Endothelial cell of umbilical vein (primary cell): ENCODE results near the gene DEDD. TPM values are rescaled to one million over a fixed set of nuclear protein-coding genes. Genes with fewer than 3 reads are reported as not detected.

Source experiments
- BruUV-seq: library from RNA; stranded (reverse); fragments of 400-500 nt; replicated peaks from 2 replicates; lab custom pipeline; 2021; lab: Mats Ljungman, UMichigan
- CTCF ChIA-PET: fragments of 300-600, 350-600 bp; sonication (Branson Sonifier 250); formaldehyde crosslinking; loops from one replicate; lab custom pipeline; 2021; ENCODE audit warnings: antibody characterized with exemption, inconsistent platforms; lab: Charles Lee
- POLR2A ChIA-PET: fragments of 300-600, 350-600 bp; sonication (Branson Sonifier 250); formaldehyde crosslinking; loops from one replicate; lab custom pipeline; 2021; ENCODE audit warnings: antibody characterized with exemption, inconsistent platforms; lab: Charles Lee
- DNase-seq: peaks from one replicate; pipeline ENCODE4 v3.0.0-alpha.2; 2011; ENCODE audit warnings: low read depth, low spot score
- FAIRE-seq: peaks from 2 replicates; lab custom pipeline; 2011; peaks lifted over from hg19 to GRCh38; lab: Jason Lieb, UNC
- H2AFZ ChIP-seq: 2 replicates; pipeline ENCODE4 v1.6.0; 2012; ENCODE audit warnings: low read depth, low read length, control low read depth, inconsistent platforms
- H3K27ac ChIP-seq: 2 replicates; pipeline ENCODE4 v1.5.1; 2011; ENCODE audit warnings: low read depth, mild to moderate bottlenecking, control low read depth, low read length, moderate library complexity; ENCODE audit not compliant: insufficient read depth
- H3K27me3 ChIP-seq, 2 experiments: 2 replicates each; pipeline versions ENCODE4 v1.6.0 to v1.6.1; 2011; ENCODE audit warnings: low read length in 2 of 2, mixed read lengths in 1 of 2; ENCODE audit not compliant: control insufficient read depth in 2 of 2, insufficient read depth in 2 of 2
- H3K36me3 ChIP-seq, 2 experiments: 2 replicates in 1 of 2; 3 replicates in 1 of 2; pipeline ENCODE4 v1.5.1; 2011; ENCODE audit warnings: low read length in 2 of 2, mild to moderate bottlenecking in 1 of 2, moderate library complexity in 1 of 2; ENCODE audit not compliant: control insufficient read depth in 2 of 2, insufficient read depth in 2 of 2; ENCODE audit errors: extremely low read depth in 1 of 2
- H3K4me1 ChIP-seq: 3 replicates; pipeline ENCODE4 v1.5.1; 2011; ENCODE audit warnings: mild to moderate bottlenecking, low read length; ENCODE audit not compliant: control insufficient read depth, insufficient read depth; ENCODE audit errors: extremely low read depth
- H3K4me2 ChIP-seq: 2 replicates; pipeline ENCODE4 v1.6.1; 2011; ENCODE audit warnings: low read length, control low read depth, mixed read lengths; ENCODE audit not compliant: insufficient read depth
- H3K4me3 ChIP-seq, 3 experiments: fragments of 200-600 bp in 1 of 3; sonication (generic), shearing (Covaris generic) in 1 of 3; replicated peaks in 1 of 3; 2 replicates each; pipeline ENCODE4 v1.5.1; 2011 to 2016; ENCODE audit warnings: control low read depth in 3 of 3, low read length in 3 of 3, mild to moderate bottlenecking in 2 of 3, inconsistent platforms in 1 of 3, low read depth in 1 of 3, moderate library complexity in 1 of 3; ENCODE audit not compliant: insufficient read depth in 1 of 3
- H3K79me2 ChIP-seq: 2 replicates; pipeline ENCODE4 v1.6.0; 2012; ENCODE audit warnings: low read length, inconsistent platforms; ENCODE audit not compliant: control insufficient read depth, insufficient read depth
- H3K9ac ChIP-seq: replicated peaks from 2 replicates; pipeline ENCODE3; 2011; ENCODE audit warnings: low read length, control low read depth; ENCODE audit not compliant: insufficient read depth; ENCODE audit errors: extremely low read depth
- H3K9me1 ChIP-seq: replicated peaks from 3 replicates; pipeline ENCODE4 v1.6.0; 2011; ENCODE audit warnings: mild to moderate bottlenecking, low read length; ENCODE audit not compliant: control insufficient read depth, insufficient read depth; ENCODE audit errors: extremely low read depth
- H3K9me3 ChIP-seq: replicated peaks from 2 replicates; pipeline ENCODE4 v1.5.1; 2012; ENCODE audit warnings: low read length, inconsistent platforms; ENCODE audit not compliant: control insufficient read depth, insufficient read depth
- H4K20me1 ChIP-seq: replicated peaks from 2 replicates; pipeline ENCODE3; 2011; ENCODE audit warnings: mild to moderate bottlenecking, low read length; ENCODE audit not compliant: control insufficient read depth, insufficient read depth; ENCODE audit errors: extremely low read depth
- EZH2 ChIP-seq: IDR thresholded peaks from 2 replicates; pipeline ENCODE4 v1.6.1; 2012; ENCODE audit warnings: borderline replicate concordance, low read depth, mild to moderate bottlenecking, moderate library complexity, low read length, inconsistent platforms; ENCODE audit not compliant: severe bottlenecking
- FOS ChIP-seq: IDR thresholded peaks from 2 replicates; pipeline ENCODE4 v1.6.1; 2011; ENCODE audit warnings: mild to moderate bottlenecking, low read length, moderate library complexity, borderline replicate concordance; ENCODE audit not compliant: insufficient read depth
- MYC ChIP-seq: IDR thresholded peaks from one replicate; pipeline ENCODE4 v1.6.1; 2011; ENCODE audit warnings: mild to moderate bottlenecking, low read depth, low read length
- POLR2AphosphoS5 ChIP-seq: IDR thresholded peaks from 2 replicates; pipeline ENCODE4 v1.6.1; 2012; ENCODE audit warnings: low read depth, mild to moderate bottlenecking, control low read depth, low read length, moderate library complexity; ENCODE audit not compliant: insufficient read depth
- dilution Hi-C: fragments of 300-500 bp; cut with MboI; formaldehyde crosslinking; loops from one replicate; pipeline ENCODE4 v1.15.0; 2019; ENCODE audit warnings: low sequenced_read_pairs; ENCODE audit not compliant: extremely low pct_ligation_motif_present
- intact Hi-C: fragments of 100-400 bp; cut with micrococcal nuclease; formaldehyde crosslinking; loops from one replicate; pipeline ENCODE4 v1.10.0; 2022
- polyA plus RNA-seq, 4 experiments: library from polyadenylated mRNA; depleted of rRNA in 3 of 4; stranded (reverse) in 3 of 4; unstranded in 1 of 4; fragments of >200 nt; gene quantifications; 2 replicates each; pipeline versions ENCODE4 v1.2.1 to v1.2.3, GENCODE V29; 2011 to 2012; ENCODE audit warnings: missing spikeins in 1 of 4
- total RNA-seq: library from RNA; stranded (reverse); gene quantifications from 2 replicates; pipeline ENCODE4 v1.2.3, GENCODE V29; 2021

Gene DEDD
- total and polyA plus RNA-seq, 2 donors (not counting 3 experiments of a cell fraction or from before 2014, with no cell fraction given), result 50.2 to 78.3 TPM

DNA sequence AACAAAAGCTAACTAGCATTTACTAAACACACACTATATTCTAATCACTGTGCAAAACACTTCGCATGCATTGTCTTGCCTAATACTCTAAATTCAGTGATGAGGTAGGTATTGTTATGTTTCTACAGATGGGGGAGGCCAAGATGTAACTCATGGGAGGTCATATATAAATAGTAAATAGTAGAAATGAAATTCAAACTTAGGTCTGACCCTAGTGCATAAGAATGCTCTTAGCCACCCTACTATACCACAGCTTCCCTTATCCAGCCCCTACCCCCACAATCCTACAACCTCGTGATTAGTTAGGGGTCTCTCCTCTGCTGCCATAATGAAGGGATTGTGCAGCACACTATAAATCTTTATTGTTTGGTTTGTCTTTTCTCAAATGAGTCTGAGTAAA, 17.9 kb downstream of the DEDD start:
- Histone ChIP-seq H3K9ac (no peak overlapping the region), H3K79me2 (peaks cover 85% of the 10 kb centered on the region), H3K36me3 (no peaks in the 10 kb centered on the region), H4K20me1 (no peaks in the 10 kb centered on the region), H3K9me3 (no peaks in the 10 kb centered on the region), H2AFZ (no peak overlapping the region), H3K4me2 (peak overlapping the region; percentile 33), H3K4me3 (no peak overlapping the region), H3K9me1 (no peaks in the 10 kb centered on the region), H3K4me1 (peaks cover 48% of the 10 kb centered on the region), H3K27me3 (no peaks in the 10 kb centered on the region), H3K27ac (peak overlapping the region; percentile 65)
- BruUV-seq, result no TSS peak
- intact Hi-C loops (no loop called here), dilution Hi-C loops (no loop called here)
- ChIA-PET CTCF (interaction anchor here (1.0 to 1.3 kb wide), 2 partner anchors 13 kb away, joined by 3 to 4 read pairs; no protein-coding TSS in a partner anchor), POLR2A (no interaction called here)
- DNase-seq, result no peak
- TF ChIP-seq MYC, result no peak
- no peak for FAIRE-seq

DNA sequence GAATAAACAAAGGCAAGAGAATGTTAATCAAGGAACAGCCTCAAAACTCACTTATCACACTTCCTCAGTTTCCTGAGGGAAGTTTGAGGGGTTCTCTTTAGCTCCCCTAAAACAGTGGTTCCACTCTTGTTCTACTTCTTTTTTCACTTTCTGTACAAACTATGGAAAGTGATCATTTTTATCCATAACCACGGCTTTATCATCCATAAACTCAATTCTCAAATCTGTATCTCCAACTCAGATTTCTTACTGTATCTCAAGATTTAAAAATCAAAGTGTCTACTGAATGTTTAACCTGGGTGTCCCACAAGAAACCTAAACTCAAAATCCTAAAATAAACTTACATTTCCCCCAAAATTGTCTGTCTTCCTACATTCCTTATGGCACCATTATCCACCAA, 18.6 kb downstream of the DEDD start:
- FAIRE-seq, result no peak
- intact Hi-C loops, result no loop called here

More for the DNA sequence above, 18.6 kb downstream of the DEDD start:
- no peaks in the 10 kb centered on the region for H3K9me1 ChIP-seq
- TF ChIP-seq EZH2 (no peak), MYC (no peak), FOS (no peak), POLR2AphosphoS5 (peak; percentile 18)
- H2AFZ ChIP-seq, result no peak overlapping the region
- dilution Hi-C loops, result no loop called here
- H3K4me2 ChIP-seq, result peak overlapping the region; percentile 31
- ChIA-PET POLR2A (no interaction called here), CTCF (interaction anchor here (1.0 to 1.3 kb wide), 2 partner anchors 13 to 14 kb away, joined by 3 to 4 read pairs; no protein-coding TSS in a partner anchor)
- no peaks in the 10 kb centered on the region for H3K27me3 ChIP-seq
- H3K79me2 ChIP-seq, result peaks cover 89% of the 10 kb centered on the region
- H3K4me3 ChIP-seq, result no peak overlapping the region
- peaks cover 42% of the 10 kb centered on the region for H3K4me1 ChIP-seq
- no peak overlapping the region for H3K9ac ChIP-seq
- H4K20me1 ChIP-seq, result no peaks in the 10 kb centered on the region
- DNase-seq, result no peak
- H3K36me3 ChIP-seq, result no peaks in the 10 kb centered on the region
- no peaks in the 10 kb centered on the region for H3K9me3 ChIP-seq
- BruUV-seq, result no TSS peak
- H3K27ac ChIP-seq, result no peak overlapping the region
